Measurements from ENCODE around the gene GLCCI1.

- TF ChIP-seq, protein P1, sequence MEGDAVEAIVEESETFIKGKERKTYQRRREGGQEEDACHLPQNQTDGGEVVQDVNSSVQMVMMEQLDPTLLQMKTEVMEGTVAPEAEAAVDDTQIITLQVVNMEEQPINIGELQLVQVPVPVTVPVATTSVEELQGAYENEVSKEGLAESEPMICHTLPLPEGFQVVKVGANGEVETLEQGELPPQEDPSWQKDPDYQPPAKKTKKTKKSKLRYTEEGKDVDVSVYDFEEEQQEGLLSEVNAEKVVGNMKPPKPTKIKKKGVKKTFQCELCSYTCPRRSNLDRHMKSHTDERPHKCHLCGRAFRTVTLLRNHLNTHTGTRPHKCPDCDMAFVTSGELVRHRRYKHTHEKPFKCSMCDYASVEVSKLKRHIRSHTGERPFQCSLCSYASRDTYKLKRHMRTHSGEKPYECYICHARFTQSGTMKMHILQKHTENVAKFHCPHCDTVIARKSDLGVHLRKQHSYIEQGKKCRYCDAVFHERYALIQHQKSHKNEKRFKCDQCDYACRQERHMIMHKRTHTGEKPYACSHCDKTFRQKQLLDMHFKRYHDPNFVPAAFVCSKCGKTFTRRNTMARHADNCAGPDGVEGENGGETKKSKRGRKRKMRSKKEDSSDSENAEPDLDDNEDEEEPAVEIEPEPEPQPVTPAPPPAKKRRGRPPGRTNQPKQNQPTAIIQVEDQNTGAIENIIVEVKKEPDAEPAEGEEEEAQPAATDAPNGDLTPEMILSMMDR (IDR thresholded peaks at IDR 0.05), result no peak
- TF ChIP-seq POLR2A (IDR thresholded peaks at IDR 0.05), result no peak
Observed at GRCh38 chr7:8000315-8000941, 31.8 kb downstream of the GLCCI1 start.

All from esophagus squamous epithelium (tissue), 4 donors.